CD4-positive, alpha-beta T cell treated with Interleukin-4 for 1 hour (primary cell): ENCODE data around the gene TYMP.

Experiments
- DNase-seq, 2 donors: peaks; one replicate each; pipeline ENCODE4 v3.0.0-alpha.2; 2020 to 2022

TYMP gene

DNA sequence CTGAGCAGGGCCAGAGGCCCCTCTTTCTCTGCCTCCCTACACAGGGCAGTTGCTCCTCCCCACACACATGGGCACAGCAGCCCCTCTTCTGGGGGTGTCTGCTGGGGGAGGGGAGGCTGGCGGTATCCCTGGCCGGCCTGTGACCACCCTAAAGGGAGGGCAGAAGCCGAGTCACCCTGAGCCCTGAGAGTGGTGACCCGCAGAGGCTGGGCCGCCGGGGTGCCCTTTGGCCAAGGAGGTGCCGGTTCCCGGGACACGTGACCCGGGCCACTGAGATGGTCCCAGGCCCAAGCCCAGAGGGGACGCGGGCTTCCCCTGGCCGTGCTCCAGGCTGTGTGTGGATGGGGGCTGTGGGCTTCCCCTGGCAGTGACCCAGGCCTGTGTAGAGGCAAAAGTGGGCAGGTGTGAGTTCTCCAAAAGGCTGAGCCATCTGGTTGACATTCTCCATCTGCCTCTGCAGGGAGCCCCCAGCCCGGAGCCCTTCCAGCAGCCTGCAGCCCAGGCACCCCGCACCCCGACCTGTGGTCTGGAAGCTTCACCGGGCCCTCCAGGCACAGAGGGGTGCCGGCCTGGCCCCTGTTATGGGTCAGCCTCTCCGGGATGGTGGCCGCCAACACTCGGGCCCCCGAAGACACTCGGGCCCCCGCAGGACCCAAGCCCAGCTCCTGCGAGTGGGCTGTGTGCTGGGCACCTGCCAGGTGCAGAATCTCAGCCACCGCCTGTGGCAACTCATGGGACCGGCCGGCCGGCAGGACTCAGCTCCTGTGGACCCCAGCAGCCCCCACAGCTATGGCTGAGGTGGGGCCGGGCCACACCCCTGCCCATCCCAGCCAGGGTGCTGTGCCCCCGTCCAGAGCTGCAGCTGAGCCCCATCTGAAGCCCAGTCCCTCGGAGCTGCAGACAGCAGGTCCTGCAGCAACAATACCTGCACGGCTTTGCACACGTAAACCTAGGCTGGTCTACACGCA, 47.4 kb downstream of the TYMP start:
- DNase-seq, result no peak

DNA sequence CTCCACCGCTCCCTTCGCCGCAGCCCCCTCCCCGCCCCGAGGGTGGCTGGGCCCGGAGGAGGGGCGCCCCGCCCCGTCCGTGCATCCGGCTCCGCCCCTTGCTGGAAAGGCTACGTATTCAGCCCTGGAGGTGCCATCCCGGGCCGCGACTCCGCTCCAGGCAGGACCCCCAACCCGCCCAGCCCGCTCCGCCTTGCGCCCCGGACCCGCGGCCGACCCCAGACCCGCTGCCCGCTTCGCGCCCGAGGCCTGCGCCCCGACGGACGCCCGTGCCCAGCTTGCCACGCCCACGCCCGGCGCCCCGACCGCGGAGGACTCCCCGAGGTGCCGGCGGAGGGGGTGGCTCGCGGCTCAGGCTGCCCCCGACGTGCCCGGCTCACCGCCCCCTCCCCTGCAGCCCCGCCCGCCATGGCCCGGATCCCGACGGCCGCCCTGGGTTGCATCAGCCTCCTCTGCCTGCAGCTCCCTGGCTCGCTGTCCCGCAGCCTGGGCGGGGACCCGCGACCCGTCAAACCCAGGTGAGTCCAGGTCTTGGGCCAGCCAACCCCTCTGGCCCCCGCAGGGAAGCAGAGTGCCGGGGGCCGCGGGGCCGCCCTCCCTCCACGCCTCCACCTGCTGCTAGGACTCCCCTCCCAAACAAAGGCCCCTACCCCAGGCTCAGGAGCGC, 48.2 kb downstream of the TYMP start, which contains the start of gene ADM2:
TSS of gene ADM2 (plus strand) at position 104 of the 667 bp plus-strand sequence. CDS start at position 409, 305 bp downstream.
- DNase-seq, result peak; percentile 53 to 75

DNA sequence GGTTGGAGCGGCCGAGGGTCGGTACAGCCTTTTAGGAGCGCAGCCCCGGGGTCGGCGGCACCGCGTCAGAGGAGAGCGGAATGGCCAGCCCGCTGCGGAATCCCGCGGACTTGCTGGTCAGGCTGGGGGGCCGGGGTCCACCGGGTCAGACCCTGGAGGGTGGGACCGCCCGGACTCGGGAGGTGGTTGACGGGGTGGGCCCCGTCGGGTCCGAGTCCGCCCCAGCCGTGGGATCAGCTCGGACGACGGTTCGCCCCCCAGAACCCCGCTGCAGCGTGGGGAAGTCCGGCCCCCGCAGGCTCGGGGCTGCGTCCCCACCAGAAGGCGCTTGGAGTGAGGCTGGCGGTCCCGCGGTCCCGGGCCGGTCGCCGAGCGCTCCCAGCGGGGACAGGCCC, 48.8 kb downstream of the TYMP start:
- no peak for DNase-seq

DNA sequence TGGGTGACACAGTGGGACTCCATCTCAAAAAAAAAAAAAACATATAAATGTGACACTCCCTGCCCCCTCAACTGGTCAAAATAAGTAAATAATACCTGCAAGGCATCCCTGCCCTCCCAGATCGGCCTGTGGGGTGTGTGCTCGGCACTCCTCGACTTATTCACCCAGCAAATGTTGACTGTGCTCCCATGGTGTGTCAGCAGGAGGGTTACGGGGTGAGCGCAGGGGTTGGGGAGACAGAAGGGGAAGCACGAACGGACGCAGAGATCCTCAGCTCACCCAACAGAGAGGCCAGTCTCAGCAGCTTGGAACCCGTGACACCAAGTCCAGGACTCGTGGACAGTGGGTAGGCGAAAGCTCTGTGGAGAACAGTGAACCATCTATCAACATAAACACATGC, 50.1 kb downstream of the TYMP start:
- no peak for DNase-seq

DNA sequence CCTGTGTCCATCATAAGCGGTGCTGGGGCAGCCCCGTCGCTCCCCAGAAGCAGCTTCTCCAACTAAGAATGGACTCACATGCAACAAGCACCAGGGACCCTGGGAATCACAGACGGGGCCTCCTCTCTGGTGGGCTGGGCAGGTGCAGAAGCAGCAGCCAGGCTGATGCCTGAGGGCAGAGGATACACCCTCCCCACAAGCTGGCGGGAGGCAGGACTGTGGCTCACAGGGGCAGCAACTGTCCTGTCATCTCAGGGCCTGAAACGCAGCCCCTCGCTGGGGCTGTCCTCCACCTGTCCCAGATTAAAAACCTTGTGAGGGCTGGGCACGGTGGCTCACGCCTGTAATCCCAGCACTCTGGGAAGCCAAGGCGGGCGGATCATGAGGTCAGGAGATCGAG, 51.9 kb downstream of the TYMP start:
- DNase-seq, result no peak

DNA sequence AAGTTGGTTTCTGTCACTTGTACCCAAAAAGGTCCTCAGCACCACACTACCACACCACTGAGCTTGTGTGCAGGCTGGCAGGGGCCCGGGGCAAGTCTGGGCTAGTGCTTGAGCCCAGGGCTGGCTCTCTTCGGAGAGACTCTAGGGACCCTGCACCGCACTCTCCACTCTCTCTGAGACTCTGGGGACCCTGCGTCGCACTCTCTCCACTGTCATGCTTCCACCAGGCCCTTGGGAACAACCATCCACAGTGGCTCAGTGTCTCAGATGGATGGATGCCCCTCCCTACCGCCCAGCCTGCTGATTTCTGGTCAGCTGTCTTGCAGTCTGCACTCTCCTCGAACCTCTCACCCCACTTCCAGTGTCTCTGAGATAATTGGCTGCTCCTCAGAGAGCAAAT, 52.9 kb downstream of the TYMP start:
- DNase-seq, result no peak
